Endothelial cell (in vitro differentiated cells): ENCODE measurements around the gene HSD3B2. TPM values are rescaled to one million over a fixed set of nuclear protein-coding genes. Genes with fewer than 3 reads are reported as not detected.

Source experiments
- DNase-seq: peaks from one replicate; pipeline ENCODE4 v3.0.0; 2021; ENCODE audit warnings: low spot score
- H3K27ac Mint-ChIP-seq: one replicate; pipeline ENCODE4 v1.8.0; 2021; ENCODE audit warnings: mixed read lengths, inconsistent platforms; ENCODE audit not compliant: unreplicated experiment
- H3K27me3 Mint-ChIP-seq: one replicate; pipeline ENCODE4 v1.8.0; 2021; ENCODE audit warnings: mild to moderate bottlenecking, moderate library complexity, mixed read lengths, inconsistent platforms; ENCODE audit not compliant: unreplicated experiment
- H3K36me3 Mint-ChIP-seq: one replicate; pipeline ENCODE4 v1.8.0; 2021; ENCODE audit warnings: mild to moderate bottlenecking, low read depth, mixed read lengths, inconsistent platforms; ENCODE audit not compliant: unreplicated experiment
- H3K4me1 Mint-ChIP-seq: one replicate; pipeline ENCODE4 v1.8.0; 2021; ENCODE audit warnings: mild to moderate bottlenecking, mixed read lengths, inconsistent platforms; ENCODE audit not compliant: unreplicated experiment
- H3K4me3 Mint-ChIP-seq: one replicate; pipeline ENCODE4 v1.8.0; 2021; ENCODE audit warnings: mild to moderate bottlenecking, mixed read lengths, inconsistent platforms; ENCODE audit not compliant: unreplicated experiment
- H3K9me3 Mint-ChIP-seq: one replicate; pipeline ENCODE4 v1.8.0; 2021; ENCODE audit warnings: mixed read lengths, inconsistent platforms; ENCODE audit not compliant: unreplicated experiment
- total RNA-seq: library from RNA; stranded (reverse); fragmentation: NEBNext Ultra II Directional; extraction: Animal tissue kit (Norgen Biotek cat#: 25700); gene quantifications from one replicate; pipeline ENCODE4 v1.2.1, GENCODE V29; 2021; ENCODE audit not compliant: unreplicated experiment
- TF ChIP-seq, protein P1 (sequence below): fragments of 200-600 bp; sonication (generic); IDR thresholded peaks from one replicate; pipeline ENCODE4 v1.5.0; 2021; ENCODE audit warnings: antibody characterized with exemption; ENCODE audit not compliant: unreplicated experiment

HSD3B2 gene
- total RNA-seq, 1 donor from 2014 or later = not detected

- Mint-ChIP-seq H3K27ac (no peak overlapping the region), H3K27me3 (peaks cover 5% of the 10 kb centered on the region), H3K36me3 (no peaks in the 10 kb centered on the region), H3K9me3 (no peaks in the 10 kb centered on the region), H3K4me1 (no peaks in the 10 kb centered on the region), H3K4me3 (no peak overlapping the region)
- no peak for DNase-seq
- TF ChIP-seq, protein P1, sequence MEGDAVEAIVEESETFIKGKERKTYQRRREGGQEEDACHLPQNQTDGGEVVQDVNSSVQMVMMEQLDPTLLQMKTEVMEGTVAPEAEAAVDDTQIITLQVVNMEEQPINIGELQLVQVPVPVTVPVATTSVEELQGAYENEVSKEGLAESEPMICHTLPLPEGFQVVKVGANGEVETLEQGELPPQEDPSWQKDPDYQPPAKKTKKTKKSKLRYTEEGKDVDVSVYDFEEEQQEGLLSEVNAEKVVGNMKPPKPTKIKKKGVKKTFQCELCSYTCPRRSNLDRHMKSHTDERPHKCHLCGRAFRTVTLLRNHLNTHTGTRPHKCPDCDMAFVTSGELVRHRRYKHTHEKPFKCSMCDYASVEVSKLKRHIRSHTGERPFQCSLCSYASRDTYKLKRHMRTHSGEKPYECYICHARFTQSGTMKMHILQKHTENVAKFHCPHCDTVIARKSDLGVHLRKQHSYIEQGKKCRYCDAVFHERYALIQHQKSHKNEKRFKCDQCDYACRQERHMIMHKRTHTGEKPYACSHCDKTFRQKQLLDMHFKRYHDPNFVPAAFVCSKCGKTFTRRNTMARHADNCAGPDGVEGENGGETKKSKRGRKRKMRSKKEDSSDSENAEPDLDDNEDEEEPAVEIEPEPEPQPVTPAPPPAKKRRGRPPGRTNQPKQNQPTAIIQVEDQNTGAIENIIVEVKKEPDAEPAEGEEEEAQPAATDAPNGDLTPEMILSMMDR = no peak
Measured at GRCh38 chr1:119471566-119471965, 56.6 kb downstream of the HSD3B2 start.

- Mint-ChIP-seq H3K27ac (no peak overlapping the region), H3K4me1 (no peaks in the 10 kb centered on the region), H3K9me3 (no peaks in the 10 kb centered on the region), H3K4me3 (no peak overlapping the region), H3K27me3 (peaks cover 5% of the 10 kb centered on the region), H3K36me3 (no peaks in the 10 kb centered on the region)
- DNase-seq = no peak
- TF ChIP-seq, protein P1 = no peak
Measured at GRCh38 chr1:119472080-119472818, 57.3 kb downstream of the HSD3B2 start.

Other genes with a start within 250 kb of the HSD3B2 start
- gene HAO2, start 46.4 kb upstream of the HSD3B2 start, total RNA-seq = not detected
- gene HSD3B1, start 92.1 kb downstream of the HSD3B2 start, total RNA-seq = not detected
- gene ZNF697, start 233.1 kb downstream of the HSD3B2 start, total RNA-seq = 13.3 TPM